Islet of Langerhans (tissue), 1 donor: ENCODE measurements around the gene BCL11A.

Experiments used
- FAIRE-seq: peaks from one replicate; lab custom pipeline; 2011; peaks lifted over from hg19 to GRCh38; lab: Jason Lieb, UNC

Gene BCL11A

GRCh38 chr2:60525899-60526298 lies 27.6 kb downstream of the BCL11A start:
- no peak for FAIRE-seq

GRCh38 chr2:60524874-60525273 lies 28.6 kb downstream of the BCL11A start:
- no peak for FAIRE-seq

GRCh38 chr2:60523963-60524362 lies 29.5 kb downstream of the BCL11A start:
- FAIRE-seq: no peak

- FAIRE-seq: no peak
Measured at GRCh38 chr2:60522462-60522861, 31.0 kb downstream of the BCL11A start.

- FAIRE-seq: no peak
Measured at GRCh38 chr2:60521626-60522025, 31.8 kb downstream of the BCL11A start.

GRCh38 chr2:60520917-60521539 lies 32.4 kb downstream of the BCL11A start:
- FAIRE-seq: no peak

GRCh38 chr2:60520151-60520876 lies 33.1 kb downstream of the BCL11A start:
- no peak for FAIRE-seq

- FAIRE-seq: no peak
Measured at GRCh38 chr2:60519231-60519863, 34.1 kb downstream of the BCL11A start.

- FAIRE-seq: no peak
Measured at GRCh38 chr2:60518567-60518966, 34.9 kb downstream of the BCL11A start.

GRCh38 chr2:60517446-60517845 lies 36.0 kb downstream of the BCL11A start:
- no peak for FAIRE-seq

- FAIRE-seq: no peak
Measured at GRCh38 chr2:60516826-60517225, 36.6 kb downstream of the BCL11A start.

GRCh38 chr2:60516383-60516811 lies 37.1 kb downstream of the BCL11A start:
- no peak for FAIRE-seq

- FAIRE-seq: no peak
Measured at GRCh38 chr2:60515721-60516226, 37.7 kb downstream of the BCL11A start.

- FAIRE-seq: no peak
Measured at GRCh38 chr2:60513996-60514395, 39.5 kb downstream of the BCL11A start.

GRCh38 chr2:60513191-60513590 lies 40.3 kb downstream of the BCL11A start:
- no peak for FAIRE-seq

GRCh38 chr2:60512641-60513040 lies 40.8 kb downstream of the BCL11A start:
- no peak for FAIRE-seq

- FAIRE-seq: no peak
Measured at GRCh38 chr2:60512062-60512622, 41.3 kb downstream of the BCL11A start.

- no peak for FAIRE-seq
Measured at GRCh38 chr2:60510713-60511112, 42.7 kb downstream of the BCL11A start.

- FAIRE-seq: no peak
Measured at GRCh38 chr2:60509066-60509465, 44.4 kb downstream of the BCL11A start.

GRCh38 chr2:60508339-60508917 lies 45.0 kb downstream of the BCL11A start:
- no peak for FAIRE-seq

GRCh38 chr2:60507211-60507965 lies 46.1 kb downstream of the BCL11A start:
- no peak for FAIRE-seq

- no peak for FAIRE-seq
Measured at GRCh38 chr2:60505880-60506260, 47.6 kb downstream of the BCL11A start.
